UCSD-AML1 (cell line): ENCODE data around the gene TNC.

Experiments
- DNase-seq: peaks from one replicate; lab custom pipeline; 2025; ENCODE audit not compliant: unreplicated experiment; lab: John Stamatoyannopoulos, UW

TNC gene

GRCh38 chr9:115015018-115015635 is 102.8 kb downstream of the TNC start:
- no peak for DNase-seq

- no peak for DNase-seq
Measured at GRCh38 chr9:115014438-115014837, 103.5 kb downstream of the TNC start.

DNA sequence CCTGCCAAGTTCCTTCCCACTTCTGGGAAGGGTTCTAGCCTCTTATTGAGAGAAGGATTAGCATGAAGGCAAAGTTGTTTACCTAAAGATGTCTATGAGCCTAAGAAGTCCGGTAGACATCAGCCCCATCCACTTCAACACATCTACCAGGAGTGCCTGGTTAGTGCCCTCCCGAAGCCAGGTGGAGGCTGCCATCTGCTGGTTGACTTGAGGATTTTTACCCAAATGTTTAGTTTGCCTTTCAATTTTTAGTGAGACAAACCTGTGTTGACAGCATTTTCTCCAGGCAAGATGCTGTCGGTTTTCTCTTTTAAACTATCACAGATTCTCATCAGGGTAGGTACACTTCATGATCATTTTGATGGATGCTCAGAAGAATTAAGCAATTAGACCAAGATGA is 104.0 kb downstream of the TNC start:
- peak; percentile 56 for DNase-seq

DNA sequence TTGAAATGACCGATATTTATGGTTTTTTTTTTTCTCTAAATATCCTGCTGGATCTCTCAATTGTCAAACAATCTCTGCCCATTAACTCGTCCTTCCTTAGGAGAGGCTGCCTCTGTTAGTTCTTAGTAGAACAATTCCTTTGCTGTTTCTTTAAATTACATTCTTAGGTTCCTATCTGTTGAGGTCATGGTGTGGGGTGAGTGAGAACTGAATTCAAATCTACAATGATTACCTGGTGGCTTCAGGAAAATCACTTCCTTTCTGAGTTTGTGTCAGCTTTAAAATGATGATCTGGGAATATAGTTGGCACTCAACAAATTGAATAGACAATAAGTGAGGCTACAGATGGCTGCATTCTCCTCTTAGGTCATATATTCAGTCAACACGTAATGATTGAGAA is 105.5 kb downstream of the TNC start:
- DNase-seq: no peak

DNA sequence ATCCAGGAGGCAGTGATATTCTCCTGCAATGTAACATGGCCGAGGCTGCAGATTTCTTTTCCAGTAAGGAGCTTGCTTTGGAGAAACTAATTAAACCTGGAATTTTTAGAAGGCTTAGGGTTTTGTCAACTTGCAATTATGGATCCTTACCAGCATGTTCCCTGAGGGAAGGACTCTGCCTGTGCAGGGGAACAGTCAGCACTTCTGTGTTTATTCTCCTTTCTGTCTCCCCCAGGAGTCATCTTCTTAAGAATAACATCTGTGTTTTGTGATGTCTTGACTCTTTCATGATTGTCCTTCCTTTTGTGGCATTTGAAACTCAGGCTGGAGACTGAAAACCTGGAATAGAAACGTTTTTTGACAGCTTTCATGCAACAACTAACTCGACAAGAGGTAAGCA is 107.1 kb downstream of the TNC start:
- no peak for DNase-seq

- DNase-seq: peak; percentile 29
Measured at GRCh38 chr9:115008536-115009270, 109.3 kb downstream of the TNC start.

GRCh38 chr9:115006660-115007059 is 111.3 kb downstream of the TNC start:
- no peak for DNase-seq

DNA sequence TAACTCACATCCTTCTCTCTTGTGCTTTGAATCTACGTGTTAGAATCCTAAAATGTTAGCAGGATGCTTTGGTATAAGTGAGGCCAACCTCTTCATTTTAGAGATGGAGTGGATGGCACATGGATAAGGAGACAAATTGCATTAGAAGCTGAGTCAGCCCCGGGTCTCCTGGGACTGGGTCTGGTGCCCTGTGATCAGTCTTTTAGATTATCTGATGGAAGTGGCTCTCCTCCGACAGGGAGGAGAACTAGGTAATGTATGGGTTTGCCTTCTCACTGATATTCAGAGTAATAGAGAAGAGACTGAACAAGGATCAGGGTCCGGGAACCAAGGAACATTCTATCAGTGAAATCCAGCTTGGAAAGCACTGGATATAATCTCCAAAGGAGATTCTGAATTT is 112.6 kb downstream of the TNC start:
- DNase-seq: no peak

- DNase-seq: no peak
Measured at GRCh38 chr9:115004545-115004944, 113.4 kb downstream of the TNC start.

- DNase-seq: no peak
Measured at GRCh38 chr9:115002371-115003120, 115.4 kb downstream of the TNC start.

DNA sequence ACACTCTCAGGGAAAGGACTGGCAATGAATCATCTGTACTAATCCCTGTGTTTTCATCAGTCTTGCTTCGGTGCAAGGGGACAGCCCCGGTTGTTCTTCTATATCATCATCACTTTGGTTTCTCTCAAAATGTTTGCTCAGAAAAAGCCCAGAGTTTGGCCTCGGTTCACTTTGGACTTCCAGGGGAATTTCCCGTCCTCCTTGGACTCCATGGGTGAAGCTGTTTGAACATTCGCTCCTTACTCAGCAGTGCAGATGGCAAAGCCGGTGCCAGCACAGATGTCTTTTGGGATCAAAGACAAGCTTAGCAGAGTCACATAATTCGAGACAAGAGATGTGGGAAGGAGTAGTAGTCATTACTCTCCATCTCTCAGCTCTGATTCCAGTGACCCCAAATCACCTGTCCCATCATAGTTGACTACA is 117.7 kb downstream of the TNC start:
- DNase-seq: no peak

- DNase-seq: no peak
Measured at GRCh38 chr9:114998326-114998725, 119.6 kb downstream of the TNC start.

DNA sequence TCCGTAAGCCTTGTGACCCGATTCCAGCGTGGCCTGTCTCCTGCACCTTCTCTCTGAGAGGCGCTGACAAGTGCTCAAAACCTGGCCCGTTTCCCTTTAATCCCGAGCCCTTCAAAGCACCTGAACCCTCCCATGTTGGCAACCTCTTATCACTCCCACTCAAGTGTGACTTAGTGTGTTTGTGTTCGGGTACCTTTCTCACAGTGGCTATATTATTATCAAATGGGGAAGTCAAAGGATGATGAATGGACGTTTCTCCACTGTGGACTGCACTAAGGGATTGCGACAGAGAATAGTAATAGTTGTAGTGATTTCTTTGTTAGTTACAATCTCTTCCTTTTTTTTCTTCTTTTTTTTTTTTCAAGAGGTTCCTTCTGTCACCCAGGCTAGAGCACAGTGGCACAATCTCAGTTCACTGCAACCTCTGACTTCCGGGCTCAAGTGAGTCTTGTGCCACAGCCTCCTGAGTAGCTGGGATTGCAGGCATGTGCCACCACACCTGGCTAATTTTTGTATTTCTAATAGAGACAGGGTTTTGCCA is 122.2 kb downstream of the TNC start:
- DNase-seq: no peak

DNA sequence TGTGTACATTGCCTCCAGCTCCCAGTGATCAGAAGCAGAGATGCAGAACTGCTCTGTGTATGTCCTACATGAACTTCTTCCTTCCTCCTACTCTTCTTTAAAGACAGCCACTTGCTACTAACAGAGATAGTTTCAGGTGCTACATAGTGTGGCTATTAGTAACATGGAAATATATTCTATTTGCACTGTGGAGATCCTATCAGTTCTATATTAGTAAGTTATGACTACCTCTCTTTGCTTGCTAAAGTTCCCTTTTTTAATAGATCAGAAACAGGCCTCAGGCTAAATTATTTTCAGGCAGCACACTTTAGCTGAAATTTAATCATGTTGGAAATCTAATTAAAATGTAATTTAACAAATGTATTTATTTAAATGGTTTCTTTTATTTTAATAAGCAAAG is 123.2 kb downstream of the TNC start:
- no peak for DNase-seq

GRCh38 chr9:114991861-114992260 is 126.1 kb downstream of the TNC start:
- DNase-seq: no peak

GRCh38 chr9:114990901-114991300 is 127.1 kb downstream of the TNC start:
- DNase-seq: no peak

- no peak for DNase-seq
Measured at GRCh38 chr9:114989600-114990410, 128.2 kb downstream of the TNC start.

- no peak for DNase-seq
Measured at GRCh38 chr9:114988962-114989599, 128.9 kb downstream of the TNC start.

GRCh38 chr9:114987116-114987515 is 130.8 kb downstream of the TNC start:
- no peak for DNase-seq

DNA sequence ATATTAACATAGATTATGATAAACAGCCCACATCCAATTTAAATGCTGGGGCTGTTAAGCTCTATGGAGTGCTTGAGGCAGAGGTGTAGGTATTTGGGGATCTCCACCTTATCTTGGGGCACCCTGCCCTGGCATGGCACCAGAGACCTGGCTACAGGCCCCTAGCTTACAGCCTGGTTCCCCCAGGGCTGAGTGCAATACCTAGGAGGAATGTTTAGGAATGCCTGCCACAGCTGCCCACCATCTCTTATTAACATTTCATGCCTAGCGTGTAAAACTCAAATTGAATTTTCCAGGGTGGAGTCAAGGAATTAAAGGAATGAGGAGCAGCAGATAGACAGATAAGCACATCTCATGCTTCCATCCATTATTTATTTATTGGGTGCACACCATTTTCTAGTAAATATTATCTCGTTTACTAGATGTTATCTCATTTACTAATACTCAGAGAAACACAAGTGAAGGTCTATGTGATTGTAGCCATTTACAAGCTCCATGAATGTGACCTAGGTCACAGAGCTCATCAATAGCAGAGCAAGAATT is 131.9 kb downstream of the TNC start:
- DNase-seq: no peak
